Sigmoid colon (tissue), 4 donors: Measurements from ENCODE around the gene HAGH.

Experiments
- CTCF ChIP-seq, 4 experiments: fragments of 450-650 bp in 3 of 4; fragments of 200-600 bp in 1 of 4; IDR thresholded peaks; one replicate each; pipeline ENCODE4 v1.5.1; 2016 to 2019; ENCODE audit warnings: antibody characterized with exemption in 4 of 4, mild to moderate bottlenecking in 3 of 4, moderate library complexity in 2 of 4
- EP300 ChIP-seq, 4 donors: sonication (generic); formaldehyde crosslinking; IDR thresholded peaks; one replicate each; pipeline ENCODE4 v1.6.1; 2017; ENCODE audit warnings: antibody characterized with exemption in 4 of 4
- POLR2A ChIP-seq, 2 donors: fragments of 450-650 bp; IDR thresholded peaks; one replicate each; pipeline ENCODE4 v1.6.1; 2016; ENCODE audit warnings: antibody characterized with exemption in 2 of 2, mild to moderate bottlenecking in 2 of 2, moderate library complexity in 2 of 2
- POLR2AphosphoS5 ChIP-seq, 4 donors: sonication (generic); formaldehyde crosslinking; IDR thresholded peaks; one replicate each; pipeline ENCODE4 v1.6.1; 2017; ENCODE audit warnings: antibody characterized with exemption in 4 of 4

GRCh38 chr16:1825381-1825863, 1.2 kb downstream of the HAGH start:
- no peak for TF ChIP-seq EP300 (IDR thresholded peaks at IDR 0.05)
- TF ChIP-seq POLR2A (IDR thresholded peaks at IDR 0.05): no peak
- TF ChIP-seq CTCF (IDR thresholded peaks at IDR 0.05): no peak
- TF ChIP-seq POLR2AphosphoS5 (IDR thresholded peaks at IDR 0.05): no peak
